IMR-90 (cell line): ENCODE data around the gene PLD5.

ENCODE experiments used
- BHLHE40 ChIP-seq: fragments of 150-350 bp; IDR thresholded peaks from 2 replicates; pipeline ENCODE4 v1.6.1; 2016; ENCODE audit warnings: mild to moderate bottlenecking, low read depth, low read length
- CEBPB ChIP-seq: IDR thresholded peaks from 2 replicates; pipeline ENCODE4 v1.6.1; 2012; ENCODE audit warnings: low read depth, low read length, improper control_type of control experiment
- CHD1 ChIP-seq: IDR thresholded peaks from 2 replicates; pipeline ENCODE4 v1.6.1; 2012; ENCODE audit warnings: low read depth, low read length, improper control_type of control experiment
- CTCF ChIP-seq: conservative IDR thresholded peaks from 2 replicates; pipeline ENCODE4 v1.5.1; 2012; ENCODE audit warnings: mild to moderate bottlenecking, low read depth, low read length, improper control_type of control experiment
- FOS ChIP-seq: fragments of 150-350 bp; IDR thresholded peaks from 2 replicates; pipeline ENCODE4 v1.6.1; 2016; ENCODE audit warnings: low read depth, low read length
- MAFK ChIP-seq: IDR thresholded peaks from 2 replicates; pipeline ENCODE4 v1.6.1; 2012; ENCODE audit warnings: low read depth, low read length, improper control_type of control experiment
- MXI1 ChIP-seq: IDR thresholded peaks from 2 replicates; pipeline ENCODE4 v1.6.1; 2012; ENCODE audit warnings: low read depth, mild to moderate bottlenecking, low read length, moderate library complexity, borderline replicate concordance
- POLR2A ChIP-seq: IDR thresholded peaks from 2 replicates; pipeline ENCODE4 v1.6.1; 2012; ENCODE audit warnings: mild to moderate bottlenecking, low read depth, low read length
- RAD21 ChIP-seq: IDR thresholded peaks from 2 replicates; pipeline ENCODE4 v1.6.1; 2012; ENCODE audit warnings: low read length, improper control_type of control experiment
- RCOR1 ChIP-seq: IDR thresholded peaks from 2 replicates; pipeline ENCODE4 v1.6.1; 2012; ENCODE audit warnings: mild to moderate bottlenecking, low read length, improper control_type of control experiment; ENCODE audit not compliant: insufficient replicate concordance
- RFX5 ChIP-seq: IDR thresholded peaks from 2 replicates; pipeline ENCODE4 v1.8.0; 2012; ENCODE audit warnings: low read depth, mild to moderate bottlenecking, low read length, moderate library complexity
- USF2 ChIP-seq: fragments of 150-350 bp; IDR thresholded peaks from 2 replicates; pipeline ENCODE4 v1.6.1; 2017; ENCODE audit warnings: mild to moderate bottlenecking, antibody characterized with exemption, low read length, low read depth

- TF ChIP-seq CTCF (no peak), MAFK (no peak), CEBPB (no peak), RAD21 (no peak), POLR2A (no peak), BHLHE40 (no peak), USF2 (no peak), CHD1 (no peak), FOS (no peak), MXI1 (no peak), RFX5 (no peak), RCOR1 (no peak)
Measured at GRCh38 chr1:242546441-242546840, 21.9 kb upstream of the PLD5 start.
